Activated CD4-positive, alpha-beta T cell treated with anti-CD3 and anti-CD28 coated beads, Interleukin-2, Interleukin-4, amounts not matched to agents 100 ng/mL and 50 ng/mL, durations not matched to agents 16 hours and 8 hours (primary cell): ENCODE results near the gene SEMA5A.

ENCODE experiments used
- DNase-seq: peaks from one replicate; pipeline ENCODE4 v3.0.0-alpha.2; 2020; ENCODE audit warnings: low spot score

SEMA5A gene

DNA sequence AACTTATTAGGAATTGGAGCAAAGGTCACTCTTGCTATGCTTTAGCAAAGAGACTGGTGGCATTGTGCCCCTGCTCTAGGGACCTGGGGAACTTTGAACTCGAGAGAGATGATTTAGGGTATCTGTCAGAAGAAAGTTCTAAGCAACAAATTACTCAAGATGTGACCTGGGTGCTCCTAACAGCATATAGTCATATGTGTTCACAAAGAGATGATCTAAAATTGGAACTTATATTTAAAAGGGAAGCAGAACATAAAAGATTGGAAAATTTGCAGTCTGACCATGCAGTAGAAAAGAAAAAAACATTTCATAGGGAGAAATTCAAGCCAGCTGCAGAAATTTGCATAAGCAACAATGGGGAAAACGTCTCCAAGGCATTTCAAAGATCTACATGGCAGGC lies 68.3 kb downstream of the SEMA5A start:
- DNase-seq, result no peak

DNA sequence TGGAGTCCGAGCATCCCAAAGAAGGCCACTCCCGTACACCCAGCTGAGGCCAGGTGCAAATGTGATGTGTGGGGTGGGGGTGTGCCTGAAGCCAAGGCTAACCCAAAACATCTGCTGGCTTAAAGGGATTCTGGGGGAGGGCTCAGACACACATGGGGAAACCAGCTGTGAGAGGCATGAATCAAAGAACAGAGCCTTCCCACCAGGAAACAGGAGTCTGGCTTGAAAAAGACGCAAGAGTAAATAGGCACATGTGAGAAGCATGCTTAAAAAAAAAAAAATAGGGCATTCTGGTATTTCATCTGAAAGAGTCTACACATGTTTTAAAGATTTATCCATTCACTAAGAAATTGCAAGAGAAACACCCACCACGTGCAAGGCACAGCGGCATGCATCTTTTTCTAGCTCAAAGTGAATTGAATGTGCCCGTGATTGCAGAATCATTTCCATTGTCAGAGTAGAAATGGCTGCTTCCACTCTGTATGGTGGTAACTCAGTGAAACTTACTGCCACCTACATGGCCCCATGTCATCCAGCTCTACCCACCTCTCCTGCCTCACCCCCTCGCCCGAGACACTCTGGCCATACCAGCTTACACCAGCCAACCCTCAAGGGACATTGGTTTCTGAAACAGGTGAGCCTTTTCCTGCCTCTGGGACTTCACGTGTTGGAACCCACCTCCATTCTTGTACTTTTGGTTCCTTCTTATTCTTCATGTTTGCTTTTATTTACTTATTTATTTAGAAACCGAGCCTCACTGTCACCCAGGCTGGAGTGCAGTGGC lies 71.5 kb downstream of the SEMA5A start:
- no peak for DNase-seq

DNA sequence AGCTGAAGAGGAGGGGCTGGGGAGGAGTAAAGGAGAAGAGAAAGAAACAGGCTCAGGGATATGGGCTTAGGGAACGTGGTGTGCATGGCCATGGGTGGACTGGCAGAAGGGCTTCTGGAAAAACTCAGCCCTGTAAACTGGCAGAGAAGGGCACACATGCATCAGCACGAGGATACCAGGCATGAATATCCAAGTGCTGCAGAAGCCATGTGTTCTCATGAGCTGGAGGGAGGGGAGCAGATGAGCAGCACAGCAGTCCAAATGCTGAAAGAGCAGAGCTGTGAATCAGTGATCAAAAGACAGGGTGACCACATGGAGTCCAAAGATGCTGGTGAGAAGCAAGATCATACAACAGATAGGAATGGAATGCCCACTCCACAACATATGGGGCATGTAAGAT lies 72.3 kb downstream of the SEMA5A start:
- DNase-seq, result no peak

DNA sequence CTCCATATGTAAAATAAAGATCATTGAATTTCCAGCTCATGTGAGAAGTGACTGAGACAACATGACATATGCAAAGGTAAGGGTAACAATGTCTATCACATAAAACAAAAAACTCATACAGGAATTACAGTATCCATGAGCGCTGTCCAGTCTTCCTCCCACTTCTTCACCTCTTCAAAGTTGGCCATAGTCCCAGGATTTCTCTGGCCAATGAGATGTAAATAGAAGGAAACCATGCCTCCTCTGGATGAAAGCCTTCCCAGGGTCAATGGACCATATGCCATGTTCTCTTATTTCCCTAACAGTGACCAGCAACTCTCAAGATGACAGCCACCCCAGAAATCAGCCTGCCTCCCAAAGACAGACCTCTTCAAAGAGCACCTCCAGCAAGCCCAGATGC lies 75.5 kb downstream of the SEMA5A start:
- DNase-seq, result no peak

DNA sequence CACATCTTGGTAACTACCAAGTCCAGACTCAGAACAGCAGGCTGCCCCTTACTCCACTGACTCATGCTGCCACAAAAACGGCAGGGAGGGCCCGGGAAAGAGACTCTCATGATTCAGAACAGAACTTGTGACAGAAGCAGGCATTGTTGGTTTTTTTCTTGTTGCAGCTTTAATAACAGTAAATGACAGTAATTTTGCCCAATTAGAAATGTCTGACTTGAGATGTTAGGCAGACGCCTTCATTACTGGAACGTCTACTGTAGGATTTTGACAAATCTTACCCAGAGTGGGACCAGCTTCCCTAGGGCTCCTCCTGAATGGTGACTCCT lies 77.9 kb downstream of the SEMA5A start:
- DNase-seq, result no peak

DNA sequence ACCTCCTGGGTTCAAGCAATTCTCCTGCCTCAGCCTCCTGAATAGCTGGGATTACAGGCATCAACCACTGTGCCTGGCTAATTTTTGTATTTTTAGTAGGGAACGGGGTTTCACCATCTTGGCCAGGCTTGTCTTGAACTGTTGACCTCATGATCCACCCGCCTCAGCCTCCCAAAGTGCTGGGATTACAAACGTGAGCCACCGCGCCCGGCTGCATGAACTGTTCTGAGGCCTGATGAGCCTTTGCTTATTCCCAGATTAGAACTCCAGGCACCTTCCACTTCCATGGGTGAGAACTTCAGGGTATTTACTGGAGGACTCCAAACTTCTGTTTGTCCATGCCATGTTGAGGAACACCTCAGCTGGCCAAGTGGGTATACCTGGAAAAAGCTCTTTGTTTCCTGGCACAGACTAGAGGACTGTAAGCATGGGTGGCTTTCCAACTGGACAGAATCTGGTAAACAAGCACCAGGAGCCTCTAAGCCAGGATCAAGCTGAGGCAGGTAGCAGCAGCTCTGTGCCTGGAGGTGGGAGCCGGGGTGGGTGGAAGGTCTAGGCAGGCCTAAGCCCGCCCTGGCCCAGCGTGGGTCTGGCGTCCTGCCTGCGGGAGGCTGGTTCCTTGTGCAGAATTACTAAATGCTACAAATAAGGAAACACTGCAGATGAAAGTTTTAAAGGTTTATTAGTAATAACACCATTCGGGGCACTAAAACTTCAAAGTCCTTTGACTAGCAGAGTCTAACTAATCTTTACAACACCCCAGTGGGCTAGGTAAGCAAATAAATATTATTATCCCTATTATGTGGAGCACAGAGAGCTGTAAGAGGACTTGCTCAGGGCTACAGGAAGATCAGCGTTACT lies 78.4 kb downstream of the SEMA5A start:
- DNase-seq, result no peak

DNA sequence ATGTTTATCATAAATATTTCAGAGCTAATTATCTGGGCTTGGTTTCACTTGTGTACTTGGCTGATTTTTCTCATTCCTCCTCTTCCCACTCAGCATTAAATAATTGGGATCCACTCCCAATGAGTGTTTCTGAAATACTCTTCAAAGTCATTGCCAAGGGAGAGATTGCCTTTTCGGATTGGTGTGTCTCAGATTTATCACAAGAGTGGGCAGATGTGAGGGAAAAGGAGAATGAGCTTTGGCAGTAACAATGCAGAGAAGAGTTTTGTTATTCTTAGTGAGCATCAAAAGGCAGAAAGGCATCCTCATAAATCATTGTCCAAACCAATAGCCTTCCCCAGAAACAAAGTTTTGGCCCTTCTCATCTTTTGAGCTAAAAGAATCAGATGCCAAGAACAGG lies 79.2 kb downstream of the SEMA5A start:
- DNase-seq, result no peak

DNA sequence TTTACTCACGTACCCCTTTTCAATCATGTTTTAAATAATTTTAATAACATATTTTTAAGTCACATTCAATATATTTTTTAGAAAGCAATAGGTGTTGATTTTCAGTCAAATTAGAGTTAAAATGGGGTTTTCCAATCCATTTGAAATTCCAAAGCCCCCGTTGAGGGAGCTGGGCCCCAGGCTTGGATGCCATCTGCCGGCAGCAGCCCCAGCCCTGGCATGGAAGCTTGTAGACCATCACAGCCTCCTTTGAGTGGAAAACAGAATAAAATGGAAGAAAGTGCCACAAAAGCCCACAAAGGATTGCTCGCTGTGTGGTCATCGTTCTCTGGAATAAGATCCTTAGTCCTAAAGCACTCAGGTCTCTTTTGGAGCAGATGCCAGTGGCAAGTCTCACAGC lies 81.4 kb downstream of the SEMA5A start:
- no peak for DNase-seq

DNA sequence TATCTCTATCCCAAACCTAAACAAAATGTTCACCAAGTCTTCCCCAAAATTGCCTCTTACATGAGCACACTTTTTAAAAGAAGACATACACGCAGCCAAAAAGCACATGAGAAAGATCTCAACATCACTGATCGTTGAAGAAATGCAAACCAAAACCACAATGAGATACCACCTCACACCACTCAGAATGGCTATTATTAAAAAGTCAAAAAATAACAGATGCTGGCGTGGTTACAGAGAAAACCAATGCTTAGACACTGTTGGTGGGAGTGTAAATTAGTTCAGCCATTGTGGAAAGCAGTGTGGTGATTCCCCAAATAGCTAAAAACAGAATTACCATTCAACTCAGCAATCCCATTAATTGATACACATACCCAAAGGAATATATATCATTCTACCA lies 83.8 kb downstream of the SEMA5A start:
- DNase-seq, result no peak

DNA sequence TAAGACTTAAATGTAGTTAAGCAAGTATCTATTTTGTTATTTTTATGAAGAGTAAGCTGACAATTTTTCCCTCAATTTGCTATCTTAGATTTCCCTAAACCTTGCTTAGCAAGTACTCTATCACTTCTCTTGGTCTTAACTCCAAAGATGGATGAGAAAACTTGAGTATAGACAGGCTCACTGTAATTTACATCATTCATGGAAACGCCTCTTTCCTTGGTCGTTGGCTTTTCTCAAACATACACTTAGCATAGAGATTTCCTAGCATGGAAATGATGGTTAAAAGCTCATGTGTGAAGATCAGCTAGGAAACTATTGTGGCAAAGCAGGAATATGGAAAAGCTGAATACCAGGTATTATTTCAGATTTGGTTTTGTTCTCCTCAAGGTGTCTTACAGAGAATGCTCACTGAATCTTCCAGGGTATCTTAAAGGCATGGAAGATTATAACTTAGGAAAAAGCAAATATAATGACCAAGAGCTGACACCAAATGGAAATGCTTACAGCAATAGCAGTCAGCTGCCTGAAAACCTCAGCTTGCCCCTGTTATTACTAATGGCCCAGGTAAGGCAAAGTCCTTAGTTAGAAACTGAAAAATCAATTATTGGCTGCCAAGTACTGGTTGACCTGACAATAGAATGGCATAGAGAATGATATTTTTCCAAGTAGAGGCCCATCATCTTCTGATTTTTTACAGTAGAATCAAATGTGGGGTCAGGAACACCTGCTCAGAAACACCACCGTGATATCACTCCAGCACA lies 84.8 kb downstream of the SEMA5A start:
- DNase-seq, result no peak

DNA sequence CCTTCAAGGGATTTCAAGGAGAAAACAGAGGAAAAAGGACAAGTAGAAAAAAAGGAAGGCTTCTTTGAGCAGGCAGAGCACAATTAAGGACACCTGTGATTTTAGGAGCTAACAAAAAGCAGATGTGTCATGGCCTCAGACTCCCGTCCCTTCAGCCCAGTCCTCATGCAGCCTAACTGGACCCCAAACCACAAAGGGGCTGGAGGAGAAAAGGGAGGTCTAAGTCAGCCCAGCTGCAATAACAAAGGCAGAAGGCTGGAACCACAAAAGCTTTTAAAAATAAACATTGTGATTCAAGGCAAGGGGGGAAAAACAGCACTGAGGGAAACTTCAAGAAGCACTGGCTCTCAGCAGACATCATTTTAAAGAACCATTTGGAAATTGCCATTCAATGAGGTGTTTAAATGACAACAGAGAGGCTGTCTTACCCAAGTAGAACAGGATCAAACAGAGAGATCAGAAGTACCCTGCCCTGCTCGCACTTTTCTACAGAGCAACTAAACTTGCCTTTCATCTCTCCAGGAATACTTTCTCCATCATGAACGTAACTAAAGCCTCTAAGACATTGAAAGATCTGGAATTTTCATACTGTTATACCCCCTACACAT lies 89.3 kb downstream of the SEMA5A start:
- no peak for DNase-seq

DNA sequence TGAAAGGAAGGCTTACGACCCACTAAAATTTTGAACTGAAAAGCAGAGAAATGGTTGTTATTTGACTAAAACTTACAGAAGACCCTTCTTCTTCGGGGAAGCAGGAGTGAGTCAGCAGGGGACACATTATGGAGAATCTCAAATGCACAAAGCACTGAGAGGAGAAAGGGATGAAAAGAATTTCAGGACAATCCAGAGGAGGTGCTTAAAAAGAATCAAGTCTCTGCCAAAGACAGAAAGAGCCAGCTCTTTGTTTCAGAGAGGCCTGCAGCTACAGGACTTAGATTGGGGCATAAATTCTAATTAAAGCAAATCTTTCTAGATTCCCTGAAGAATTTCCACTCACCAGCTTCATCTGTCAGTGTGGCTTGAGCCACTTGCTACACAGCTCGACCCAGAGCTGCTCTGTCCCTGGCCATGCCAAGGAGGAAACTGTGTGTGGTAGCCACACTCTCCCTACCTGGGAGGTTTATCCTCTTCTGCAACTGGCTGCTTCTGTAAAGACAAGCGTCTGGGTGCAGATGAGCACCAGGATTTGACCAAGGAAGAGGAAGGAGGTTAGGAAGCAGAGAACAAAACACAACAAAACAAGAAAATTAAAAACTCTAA lies 89.9 kb downstream of the SEMA5A start:
- DNase-seq, result no peak

DNA sequence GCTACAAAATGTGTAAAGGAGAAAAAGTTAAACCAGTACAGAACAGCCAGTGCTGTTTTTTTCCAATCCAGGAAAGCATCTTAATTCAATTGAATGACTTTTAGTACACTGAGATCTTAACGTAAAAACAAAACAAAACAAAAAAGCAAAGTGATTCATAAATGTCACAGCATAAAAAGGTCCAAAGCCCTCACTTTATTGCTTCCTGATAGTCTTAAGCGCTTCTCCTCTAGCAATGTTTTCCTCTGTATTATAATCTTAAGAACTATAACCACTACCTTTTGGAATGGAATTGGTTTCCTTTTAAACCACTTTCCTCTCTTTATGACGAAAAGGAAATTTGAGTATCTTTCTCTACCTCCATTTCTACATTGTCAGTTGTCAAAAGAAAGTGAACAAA lies 91.4 kb downstream of the SEMA5A start:
- no peak for DNase-seq

DNA sequence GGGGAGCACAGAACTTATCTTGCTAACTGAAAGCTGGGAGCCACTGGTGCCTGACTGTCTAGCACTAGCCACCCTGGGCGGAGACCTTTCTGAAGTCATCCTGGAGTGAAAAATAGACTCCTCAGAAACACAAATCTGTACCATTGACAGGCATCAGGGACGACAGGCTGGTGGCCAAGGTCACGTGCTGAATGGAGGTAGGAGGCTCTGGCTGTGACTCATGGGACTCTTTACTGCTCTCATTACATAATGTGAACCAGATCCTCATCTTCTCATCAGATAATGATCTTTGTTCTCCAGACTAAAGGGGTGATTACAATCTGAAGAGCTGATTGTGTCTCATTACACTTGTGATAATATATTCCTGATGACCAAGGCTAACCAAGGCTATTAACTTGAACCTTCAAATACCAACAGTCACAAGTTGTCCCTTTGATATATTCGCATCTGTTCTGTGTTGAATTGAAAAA lies 91.8 kb downstream of the SEMA5A start:
- no peak for DNase-seq

DNA sequence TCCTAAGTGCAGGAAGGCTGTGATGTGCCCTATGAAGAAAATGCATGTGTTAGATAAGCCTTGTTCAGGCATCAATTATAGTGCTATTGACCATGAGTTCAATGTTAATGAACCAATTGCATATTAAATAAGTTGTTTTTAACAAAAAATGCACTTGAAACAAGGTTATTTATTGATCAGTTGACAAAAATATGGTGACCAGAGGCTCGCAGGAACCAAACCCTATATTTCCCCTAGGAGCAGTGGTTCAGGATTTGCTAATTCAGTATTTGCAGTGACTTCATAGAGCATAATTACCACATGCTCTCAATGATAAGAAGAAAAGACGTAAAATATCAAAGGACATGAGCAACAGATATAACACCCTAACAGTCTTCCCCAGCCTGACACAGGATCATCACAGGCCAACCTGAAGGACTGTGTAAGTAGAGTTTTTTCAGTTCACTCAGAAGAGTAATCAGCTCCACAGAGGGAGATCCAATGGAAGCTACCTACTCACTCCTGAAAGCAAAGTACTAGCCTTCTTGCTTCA lies 92.3 kb downstream of the SEMA5A start:
- DNase-seq, result no peak

DNA sequence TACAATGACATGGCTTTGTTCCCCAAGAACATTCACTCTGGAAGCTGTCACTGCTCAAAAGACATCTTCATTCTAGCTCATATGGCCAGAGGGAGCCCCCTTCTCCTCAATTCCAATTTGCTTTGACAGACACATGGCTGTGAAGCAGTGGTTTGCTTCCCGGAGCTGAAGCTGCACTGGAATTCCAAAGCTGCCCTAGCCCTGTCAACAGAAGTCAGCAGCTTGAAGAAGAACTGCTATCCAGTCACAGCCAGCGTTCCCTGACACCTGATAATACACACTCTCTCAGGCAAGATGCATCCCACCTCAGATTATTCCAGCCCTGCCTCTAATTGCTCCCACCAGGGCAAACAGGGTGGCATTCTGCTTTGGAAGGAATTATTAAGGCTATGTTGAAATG lies 93.7 kb downstream of the SEMA5A start:
- no peak for DNase-seq

DNA sequence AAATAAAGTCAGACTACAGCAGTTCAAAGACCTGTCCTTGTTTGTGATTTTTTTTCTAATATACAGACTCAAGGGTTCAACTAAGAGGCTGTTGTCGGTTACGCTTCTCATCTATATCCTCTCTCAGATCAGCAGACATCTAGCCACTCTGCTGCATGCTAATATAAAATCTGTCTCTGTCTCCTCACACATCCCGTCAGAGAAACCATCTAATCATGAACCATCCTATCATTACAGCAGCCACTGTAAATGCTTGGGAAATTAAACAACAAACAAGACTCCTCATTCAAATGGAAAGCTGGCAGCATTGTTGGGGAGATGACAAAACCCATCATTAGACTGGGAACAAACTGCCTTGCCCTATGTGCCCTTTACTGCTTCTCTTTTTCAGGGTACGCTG lies 94.8 kb downstream of the SEMA5A start:
- no peak for DNase-seq

DNA sequence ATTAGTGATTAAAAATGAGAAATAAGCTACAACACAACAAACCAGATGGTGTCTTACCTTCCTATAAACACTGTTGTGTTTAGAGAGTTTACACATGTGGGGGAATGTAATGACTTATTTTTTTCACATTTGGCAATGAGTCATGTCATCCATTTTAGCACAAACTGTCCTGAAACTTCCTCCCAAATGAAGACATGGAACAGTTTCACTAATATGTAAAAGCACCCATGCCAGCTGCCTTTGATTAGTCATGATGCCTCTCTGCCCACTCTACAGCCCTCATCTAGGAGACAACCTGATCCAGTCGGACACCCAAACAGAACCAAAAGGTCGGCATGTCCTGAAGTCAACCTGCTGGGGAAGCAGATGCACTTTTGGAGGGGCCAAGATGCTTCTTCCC lies 98.2 kb downstream of the SEMA5A start:
- no peak for DNase-seq

DNA sequence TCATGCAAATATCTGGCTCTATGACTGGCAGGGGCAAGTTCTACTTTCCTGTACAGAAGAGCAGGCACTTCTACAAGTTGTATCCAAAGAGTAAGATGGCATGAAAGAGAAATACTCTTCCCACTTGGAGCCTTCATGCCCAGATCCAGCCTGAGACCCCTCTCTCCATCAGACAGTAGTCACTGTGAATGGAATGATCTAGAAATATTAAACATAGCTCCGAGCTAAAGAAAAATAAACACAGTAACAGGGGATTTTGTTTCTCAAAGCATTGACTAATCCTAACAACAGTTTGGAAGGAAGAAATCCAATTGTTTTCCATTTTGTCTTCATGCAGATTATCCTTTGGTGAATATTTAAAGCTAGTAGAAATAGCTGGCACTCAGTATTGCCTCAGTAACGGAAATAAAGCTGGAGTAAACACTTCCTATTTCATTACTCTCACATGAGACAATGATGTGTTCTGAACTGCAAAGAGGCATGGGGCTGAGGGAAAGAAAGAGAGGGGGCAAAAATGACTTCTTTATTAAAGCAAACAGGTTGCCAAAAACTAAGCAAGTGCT lies 100.0 kb downstream of the SEMA5A start:
- DNase-seq, result no peak

DNA sequence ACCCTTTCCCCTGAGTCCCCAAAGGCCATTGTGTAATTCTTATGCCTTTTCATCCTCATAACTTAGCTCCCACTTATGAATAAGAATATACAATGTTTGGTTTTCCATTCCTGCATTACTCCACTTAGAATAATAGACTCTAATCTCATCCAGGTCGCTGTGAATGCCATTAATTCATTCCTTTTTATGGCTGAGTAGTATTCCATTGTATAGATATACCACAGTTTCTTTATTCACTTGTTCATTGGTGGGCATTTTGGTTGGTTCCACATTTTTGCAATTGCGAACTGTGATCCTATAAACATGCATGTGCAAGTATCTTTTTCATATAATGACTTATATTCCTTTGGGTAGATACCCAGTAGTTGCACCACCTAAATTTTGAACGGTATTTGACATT lies 101.5 kb downstream of the SEMA5A start:
- no peak for DNase-seq

DNA sequence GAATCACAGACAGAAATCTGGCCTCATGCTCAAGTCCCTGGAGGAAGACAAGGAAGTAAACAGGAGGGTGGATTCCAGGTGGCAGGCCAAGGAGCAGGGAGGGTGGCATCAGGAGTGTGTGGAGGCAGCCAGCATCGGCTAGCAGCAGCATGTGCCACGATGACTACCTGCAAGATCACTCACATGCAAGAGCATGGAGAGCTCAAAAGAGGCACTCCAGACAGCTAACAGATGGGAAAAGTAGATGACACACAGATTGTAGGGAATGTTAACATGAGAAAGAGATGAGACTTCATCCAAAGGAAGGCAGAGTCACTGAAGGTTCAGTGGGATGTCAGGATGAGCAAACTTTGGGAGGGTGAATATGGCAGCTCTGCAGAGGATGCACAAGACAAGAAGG lies 104.3 kb downstream of the SEMA5A start:
- DNase-seq, result no peak
